Aorta (tissue), 5 donors: ENCODE results near the gene ACTL8. TPM values are rescaled to one million over a fixed set of nuclear protein-coding genes. Genes with fewer than 3 reads are reported as not detected.

ENCODE experiments used
- ATAC-seq: fragments of 200-7000 bp; cut with Tn5 transposase; one replicate; pipeline ENCODE4 v1.9.1; 2022; ENCODE audit warnings: moderate library complexity; ENCODE audit not compliant: low FRiP score
- DNase-seq, 2 donors: peaks; one replicate each; pipeline ENCODE4 v3.0.0-alpha.2; 2020
- H3K27ac ChIP-seq, 2 donors: one replicate each; pipeline ENCODE4 v1.5.1; 2013; ENCODE audit warnings: low read length in 2 of 2, mild to moderate bottlenecking in 2 of 2, moderate library complexity in 2 of 2, control low read depth in 1 of 2, inconsistent platforms in 1 of 2, low read depth in 1 of 2
- H3K27me3 ChIP-seq, 2 donors: one replicate each; pipeline ENCODE4 v1.6.1; 2013; ENCODE audit warnings: control low read depth in 1 of 2, low read length in 1 of 2, mild to moderate bottlenecking in 1 of 2, moderate library complexity in 1 of 2; ENCODE audit not compliant: insufficient read depth in 2 of 2, control insufficient read depth in 1 of 2
- H3K36me3 ChIP-seq, 2 donors: one replicate each; pipeline ENCODE4 v1.6.1; 2013; ENCODE audit warnings: control low read depth in 1 of 2, low read length in 1 of 2, mild to moderate bottlenecking in 1 of 2; ENCODE audit not compliant: insufficient read depth in 2 of 2, control insufficient read depth in 1 of 2
- H3K4me1 ChIP-seq, 2 donors: one replicate each; pipeline ENCODE4 v1.6.1; 2013; ENCODE audit warnings: low read length in 2 of 2, control low read depth in 1 of 2, mild to moderate bottlenecking in 1 of 2, moderate library complexity in 1 of 2; ENCODE audit not compliant: insufficient read depth in 2 of 2, control insufficient read depth in 1 of 2
- H3K4me3 ChIP-seq, 2 donors: one replicate each; pipeline ENCODE4 v1.5.1; 2013; ENCODE audit warnings: low read length in 2 of 2, control low read depth in 1 of 2, mild to moderate bottlenecking in 1 of 2
- H3K9me3 ChIP-seq: one replicate; pipeline ENCODE4 v1.6.1; 2013; ENCODE audit warnings: mild to moderate bottlenecking, low read length; ENCODE audit not compliant: control insufficient read depth
- WGBS, 2 donors: extraction: QIAGEN DNeasy Blood & Tissue Kit; methylation state at CpG; one replicate each; pipeline ENCODE4 v1.1.7; 2013; 5-methylcytosine and 5-hydroxymethylcytosine counted together
- intact Hi-C, 2 donors: fragments of 100-400 bp; cut with DNase I; formaldehyde crosslinking; loops; one replicate each; pipeline versions ENCODE4 v1.14.2 to v1.15.0; 2022
- polyA plus RNA-seq, 2 donors: library from polyadenylated mRNA; stranded (reverse); fragments of 200-250 nt; gene quantifications; one replicate each; pipeline ENCODE4 v1.2.3, GENCODE V29; 2013
- total RNA-seq, 2 donors: library from RNA; stranded (reverse); fragmentation: NEBNext Ultra II Directional; extraction: Animal tissue kit (Norgen Biotek cat#: 25700); gene quantifications; one replicate each; pipeline ENCODE4 v1.2.1, GENCODE V29; 2021
- donor health status: healthy with polysubstance abuse.
- donor health status: Bipolar disorder and iron deficiency.
- donor health status: DM: no; HTN: no; CAD: no.
- donor health status: DM: no; HTN: no; CAD: no.
- donor health status: DM: yes; HTN: yes; CAD: no.

Gene ACTL8
- total and polyA plus RNA-seq, 4 donors: not detected

DNA sequence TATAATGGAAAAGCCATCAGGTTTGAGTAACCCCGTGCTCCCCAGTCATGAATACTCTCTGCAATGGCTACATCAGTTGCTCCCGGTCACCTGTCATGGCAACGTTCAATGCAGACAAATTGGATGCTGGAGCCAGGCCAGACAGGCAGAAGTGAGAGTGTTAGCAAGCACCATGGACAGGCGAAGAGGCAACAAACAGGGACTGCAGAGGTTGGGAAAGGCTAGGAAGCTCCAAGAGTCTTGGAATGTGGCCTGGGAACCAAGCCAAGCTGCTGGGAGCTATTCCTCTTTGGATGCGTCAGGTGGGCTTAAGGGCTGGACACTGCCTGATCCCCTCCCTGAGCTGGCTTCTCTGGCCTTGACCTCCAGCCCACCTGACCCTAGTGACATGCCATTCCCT, 102.9 kb downstream of the ACTL8 start:
- Histone ChIP-seq H3K27me3 (no peaks in the 10 kb centered on the region), H3K4me1 (no peaks in the 10 kb centered on the region), H3K27ac (no peak overlapping the region), H3K9me3 (no peaks in the 10 kb centered on the region), H3K36me3 (no peaks in the 10 kb centered on the region), H3K4me3 (no peak overlapping the region)
- intact Hi-C loops: loop anchor here in 1 of 2 donors (10.0 kb wide), 1 partner anchor 47 kb away; no protein-coding TSS in a partner anchor
- WGBS, 2 donors: 43 to 55% methylated on average over 5 of the region's 5 CpGs
- ATAC-seq: no peak
- DNase-seq: no peak

- Histone ChIP-seq H3K36me3 (no peaks in the 10 kb centered on the region), H3K4me1 (no peaks in the 10 kb centered on the region), H3K27ac (no peak overlapping the region), H3K4me3 (no peak overlapping the region), H3K27me3 (no peaks in the 10 kb centered on the region), H3K9me3 (no peaks in the 10 kb centered on the region)
- DNase-seq (no peak), ATAC-seq (no peak)
- WGBS, 2 donors: 86 to 89% methylated on average over 1 of the region's 1 CpG
- intact Hi-C loops: no loop called here
Observed at GRCh38 chr1:17860812-17861211, 105.7 kb downstream of the ACTL8 start.

GRCh38 chr1:17861685-17862084, 106.6 kb downstream of the ACTL8 start:
- H3K4me3 ChIP-seq: no peak overlapping the region
- no peaks in the 10 kb centered on the region for H3K4me1 ChIP-seq
- no peaks in the 10 kb centered on the region for H3K27me3 ChIP-seq
- 26 to 35% methylated on average over 3 of the region's 3 CpGs for WGBS, 2 donors
- no peak overlapping the region for H3K27ac ChIP-seq
- no peak for ATAC-seq
- H3K9me3 ChIP-seq: no peaks in the 10 kb centered on the region
- intact Hi-C loops: no loop called here
- H3K36me3 ChIP-seq: no peaks in the 10 kb centered on the region
- DNase-seq: no peak

DNA sequence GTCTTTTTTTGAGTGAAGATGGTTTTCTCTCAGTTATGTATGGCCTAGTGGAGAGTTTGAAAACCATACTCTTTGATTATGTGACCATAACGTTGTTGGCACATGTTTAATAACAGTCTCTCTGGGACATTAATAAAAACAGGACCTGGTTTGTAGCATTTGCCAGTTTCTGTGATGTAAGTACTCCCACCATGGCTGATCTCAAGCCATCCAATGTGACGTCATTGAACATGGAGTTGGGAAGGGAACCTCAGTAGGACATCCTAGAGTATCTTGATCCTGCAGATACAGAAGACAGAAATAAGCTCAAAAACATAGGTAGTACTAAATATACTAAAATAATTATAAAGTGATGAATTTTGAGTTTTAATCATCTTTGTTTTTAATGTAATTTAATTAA, 107.0 kb downstream of the ACTL8 start:
- no peaks in the 10 kb centered on the region for H3K36me3 ChIP-seq
- WGBS, 2 donors: 47 to 66% methylated on average over 2 of the region's 2 CpGs
- ATAC-seq (no peak), DNase-seq (no peak)
- H3K4me3 ChIP-seq: no peak overlapping the region
- intact Hi-C loops: no loop called here
- no peaks in the 10 kb centered on the region for H3K27me3 ChIP-seq
- no peaks in the 10 kb centered on the region for H3K4me1 ChIP-seq
- H3K27ac ChIP-seq: no peak overlapping the region
- H3K9me3 ChIP-seq: no peaks in the 10 kb centered on the region

DNA sequence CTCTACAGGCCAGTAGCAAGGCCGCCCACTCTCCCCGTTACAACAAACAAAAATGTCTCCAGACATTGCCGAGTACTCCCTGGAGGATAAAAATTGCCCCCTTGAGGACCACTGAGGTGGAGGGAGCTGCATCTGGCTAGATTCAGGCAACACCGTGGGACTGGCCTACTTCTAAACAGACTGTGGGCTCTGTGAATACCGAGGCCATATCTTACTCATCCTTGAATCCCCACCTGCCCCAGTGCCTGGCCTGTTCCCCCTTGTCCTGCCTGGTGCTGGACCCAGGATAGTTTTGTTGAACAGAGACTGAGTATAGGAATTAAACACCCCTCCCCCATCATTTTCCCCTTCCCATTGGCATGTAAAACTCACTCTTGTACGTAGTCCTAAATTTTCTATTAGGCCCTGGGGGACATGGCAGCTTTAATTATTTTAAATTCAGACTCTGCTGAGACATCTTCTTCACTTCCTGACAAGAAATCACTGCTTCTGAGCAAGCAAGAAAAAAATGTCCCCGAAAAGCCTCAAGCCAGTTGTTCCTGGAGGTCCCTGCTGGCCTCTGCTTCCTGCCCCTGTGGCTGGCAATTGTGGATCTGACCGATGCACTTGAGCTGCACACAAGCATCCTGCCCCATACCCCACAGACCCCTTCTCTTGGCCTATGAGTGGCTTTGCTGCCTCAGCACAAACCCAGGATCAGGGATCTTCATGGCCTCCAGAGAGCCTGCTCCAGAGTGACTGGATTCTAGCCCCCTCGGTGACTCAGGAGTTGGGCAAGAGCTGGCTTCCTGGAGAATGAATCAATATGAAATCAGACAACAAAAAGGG, 111.0 kb downstream of the ACTL8 start:
- Histone ChIP-seq H3K27me3 (no peaks in the 10 kb centered on the region), H3K4me1 (no peaks in the 10 kb centered on the region), H3K9me3 (no peaks in the 10 kb centered on the region), H3K4me3 (no peak overlapping the region), H3K27ac (no peak overlapping the region), H3K36me3 (no peaks in the 10 kb centered on the region)
- no peak for DNase-seq
- intact Hi-C loops: no loop called here
- WGBS, 2 donors: 50 to 61% methylated on average over 9 of the region's 9 CpGs
- ATAC-seq: no peak

GRCh38 chr1:17866740-17867029, 111.6 kb downstream of the ACTL8 start:
- Histone ChIP-seq H3K27me3 (no peaks in the 10 kb centered on the region), H3K27ac (no peak overlapping the region), H3K36me3 (no peaks in the 10 kb centered on the region), H3K9me3 (no peaks in the 10 kb centered on the region), H3K4me1 (no peaks in the 10 kb centered on the region), H3K4me3 (no peak overlapping the region)
- intact Hi-C loops: no loop called here
- DNase-seq (no peak), ATAC-seq (no peak)
- WGBS, 2 donors: 85 to 86% methylated on average over 3 of the region's 3 CpGs

DNA sequence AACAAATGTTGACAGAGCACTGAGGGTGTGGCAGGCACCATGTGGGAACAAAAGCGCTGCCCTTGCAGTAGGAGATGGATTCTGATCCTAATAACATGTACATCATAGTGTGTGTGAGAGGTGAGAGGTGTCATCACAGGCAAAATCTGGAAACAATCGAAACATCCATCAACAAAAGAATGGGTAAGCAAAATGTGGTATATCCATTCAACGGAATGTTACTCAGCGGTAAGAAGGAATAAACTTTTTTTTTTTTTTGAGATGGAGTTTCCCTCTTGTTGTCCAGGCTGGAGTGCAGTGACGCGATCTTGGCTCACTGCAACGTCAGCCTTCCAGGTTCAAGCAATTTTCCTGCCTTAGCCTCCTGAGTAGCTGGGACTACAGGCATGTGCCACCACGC, 112.3 kb downstream of the ACTL8 start:
- DNase-seq (no peak), ATAC-seq (no peak)
- 92 to 96% methylated on average over 8 of the region's 8 CpGs for WGBS, 2 donors
- Histone ChIP-seq H3K36me3 (no peaks in the 10 kb centered on the region), H3K4me1 (no peaks in the 10 kb centered on the region), H3K4me3 (no peak overlapping the region), H3K27ac (no peak overlapping the region), H3K9me3 (no peaks in the 10 kb centered on the region), H3K27me3 (no peaks in the 10 kb centered on the region)
- intact Hi-C loops: no loop called here

GRCh38 chr1:17869815-17870214, 114.7 kb downstream of the ACTL8 start:
- WGBS, 2 donors: 49 to 53% methylated on average over 3 of the region's 3 CpGs
- no peaks in the 10 kb centered on the region for H3K4me1 ChIP-seq
- intact Hi-C loops: no loop called here
- no peaks in the 10 kb centered on the region for H3K36me3 ChIP-seq
- ATAC-seq (no peak), DNase-seq (no peak)
- no peak overlapping the region for H3K27ac ChIP-seq
- H3K9me3 ChIP-seq: no peaks in the 10 kb centered on the region
- H3K27me3 ChIP-seq: no peaks in the 10 kb centered on the region
- no peak overlapping the region for H3K4me3 ChIP-seq

GRCh38 chr1:17870679-17871078, 115.5 kb downstream of the ACTL8 start:
- Histone ChIP-seq H3K4me1 (no peaks in the 10 kb centered on the region), H3K27me3 (no peaks in the 10 kb centered on the region), H3K27ac (no peak overlapping the region), H3K36me3 (no peaks in the 10 kb centered on the region), H3K9me3 (no peaks in the 10 kb centered on the region), H3K4me3 (no peak overlapping the region)
- ATAC-seq (no peak), DNase-seq (no peak)
- intact Hi-C loops: no loop called here
- WGBS, 2 donors: 69 to 79% methylated on average over 1 of the region's 1 CpG
